Upper lobe of right lung (tissue), 1 donor: Measurements from ENCODE around the gene NSG1. TPM values are rescaled to one million over a fixed set of nuclear protein-coding genes. Genes with fewer than 3 reads are reported as not detected.

Source experiments
- ATAC-seq: fragments of 200-7000 bp; cut with Tn5 transposase; one replicate; pipeline ENCODE4 v1.9.1; 2020; ENCODE audit warnings: mild to moderate bottlenecking, moderate library complexity
- DNase-seq: peaks from one replicate; pipeline ENCODE4 v3.0.0-alpha.2; 2020
- H3K27ac ChIP-seq: fragments of 200-600 bp; one replicate; pipeline ENCODE4 v1.8.0; 2022
- H3K27me3 ChIP-seq: fragments of 200-600 bp; one replicate; pipeline ENCODE4 v1.8.0; 2022; ENCODE audit warnings: mild to moderate bottlenecking
- H3K36me3 ChIP-seq: fragments of 200-600 bp; one replicate; pipeline ENCODE4 v1.8.0; 2022
- H3K4me1 ChIP-seq: fragments of 200-600 bp; one replicate; pipeline ENCODE4 v1.8.0; 2022
- H3K4me3 ChIP-seq: fragments of 200-600 bp; one replicate; pipeline ENCODE4 v1.8.0; 2022; ENCODE audit warnings: mild to moderate bottlenecking
- H3K9me3 ChIP-seq: fragments of 200-600 bp; one replicate; pipeline ENCODE4 v1.8.0; 2022
- intact Hi-C: fragments of 100-400 bp; cut with DNase I; formaldehyde crosslinking; loops from one replicate; pipeline ENCODE4 v1.11.0; 2022
- total RNA-seq: library from RNA; stranded (reverse); fragmentation: NEBNext Ultra II Directional; extraction: Animal tissue kit (Norgen Biotek cat#: 25700); gene quantifications from one replicate; pipeline ENCODE4 v1.2.1, GENCODE V29; 2021
- TF ChIP-seq, protein P1 (sequence below): fragments of 200-600 bp; IDR thresholded peaks from one replicate; pipeline ENCODE4 v1.8.0; 2022; ENCODE audit warnings: antibody characterized with exemption
- donor health status: DM: no; HTN: yes; CAD: no; lungs with severe emphysema.

Gene NSG1
- total RNA-seq, 1 donor from 2014 or later: 1.5 TPM

GRCh38 chr4:4432341-4433125 lies 45.6 kb downstream of the NSG1 start:
- no peaks in the 10 kb centered on the region for H3K9me3 ChIP-seq
- H3K27ac ChIP-seq: no peak overlapping the region
- ATAC-seq (no peak), DNase-seq (no peak)
- H3K36me3 ChIP-seq: peaks cover 61% of the 10 kb centered on the region
- H3K27me3 ChIP-seq: no peaks in the 10 kb centered on the region
- TF ChIP-seq, protein P1, sequence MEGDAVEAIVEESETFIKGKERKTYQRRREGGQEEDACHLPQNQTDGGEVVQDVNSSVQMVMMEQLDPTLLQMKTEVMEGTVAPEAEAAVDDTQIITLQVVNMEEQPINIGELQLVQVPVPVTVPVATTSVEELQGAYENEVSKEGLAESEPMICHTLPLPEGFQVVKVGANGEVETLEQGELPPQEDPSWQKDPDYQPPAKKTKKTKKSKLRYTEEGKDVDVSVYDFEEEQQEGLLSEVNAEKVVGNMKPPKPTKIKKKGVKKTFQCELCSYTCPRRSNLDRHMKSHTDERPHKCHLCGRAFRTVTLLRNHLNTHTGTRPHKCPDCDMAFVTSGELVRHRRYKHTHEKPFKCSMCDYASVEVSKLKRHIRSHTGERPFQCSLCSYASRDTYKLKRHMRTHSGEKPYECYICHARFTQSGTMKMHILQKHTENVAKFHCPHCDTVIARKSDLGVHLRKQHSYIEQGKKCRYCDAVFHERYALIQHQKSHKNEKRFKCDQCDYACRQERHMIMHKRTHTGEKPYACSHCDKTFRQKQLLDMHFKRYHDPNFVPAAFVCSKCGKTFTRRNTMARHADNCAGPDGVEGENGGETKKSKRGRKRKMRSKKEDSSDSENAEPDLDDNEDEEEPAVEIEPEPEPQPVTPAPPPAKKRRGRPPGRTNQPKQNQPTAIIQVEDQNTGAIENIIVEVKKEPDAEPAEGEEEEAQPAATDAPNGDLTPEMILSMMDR: no peak
- H3K4me3 ChIP-seq: no peak overlapping the region
- H3K4me1 ChIP-seq: no peaks in the 10 kb centered on the region
- intact Hi-C loops: no loop called here

DNA sequence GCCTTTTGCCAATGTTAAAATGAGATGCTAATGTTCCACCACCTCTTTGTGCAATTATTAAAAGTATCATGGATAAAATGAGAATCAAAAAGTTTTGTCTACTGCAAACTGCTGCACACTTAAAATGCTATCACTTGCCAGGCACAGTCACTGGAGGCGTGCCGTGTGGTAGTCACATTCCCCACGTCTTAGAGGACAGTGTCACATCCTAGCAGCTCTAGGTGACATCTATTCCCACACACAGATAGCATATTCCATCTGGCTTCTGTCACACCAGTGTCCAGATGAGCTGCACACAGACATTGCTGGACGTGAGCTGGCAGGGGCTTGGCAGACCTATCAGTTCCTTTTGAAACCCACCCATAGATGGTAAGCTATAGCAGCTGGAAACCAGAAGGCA lies 47.0 kb downstream of the NSG1 start:
- Histone ChIP-seq H3K4me1 (no peaks in the 10 kb centered on the region), H3K9me3 (no peaks in the 10 kb centered on the region), H3K27me3 (no peaks in the 10 kb centered on the region), H3K4me3 (no peak overlapping the region), H3K36me3 (peaks cover 61% of the 10 kb centered on the region), H3K27ac (no peak overlapping the region)
- TF ChIP-seq, protein P1: no peak
- ATAC-seq (no peak), DNase-seq (no peak)
- intact Hi-C loops: no loop called here

- H3K4me1 ChIP-seq: no peaks in the 10 kb centered on the region
- H3K36me3 ChIP-seq: peaks cover 54% of the 10 kb centered on the region
- no peak overlapping the region for H3K27ac ChIP-seq
- H3K27me3 ChIP-seq: no peaks in the 10 kb centered on the region
- ATAC-seq (no peak), DNase-seq (no peak)
- TF ChIP-seq, protein P1: no peak
- H3K9me3 ChIP-seq: no peaks in the 10 kb centered on the region
- H3K4me3 ChIP-seq: no peak overlapping the region
- intact Hi-C loops: no loop called here
These were observed 49.4 kb downstream of the NSG1 start for GRCh38 chr4:4436244-4436823.

- no peak overlapping the region for H3K4me3 ChIP-seq
These were observed 51.0 kb downstream of the NSG1 start for GRCh38 chr4:4437798-4438470.

DNA sequence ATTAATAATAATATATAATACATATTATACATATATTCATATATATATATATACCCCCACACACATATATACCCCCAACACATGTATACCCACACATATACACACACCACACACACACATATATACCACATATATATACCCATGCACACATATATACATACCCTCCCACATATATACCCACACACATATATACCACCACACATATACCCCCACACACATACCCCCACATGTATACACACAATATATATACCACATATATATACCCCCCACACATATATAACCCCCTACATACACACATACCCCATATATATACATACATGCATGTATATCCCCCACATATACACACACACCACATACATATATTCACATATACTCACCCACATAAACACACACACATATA lies 52.0 kb downstream of the NSG1 start:
- H3K36me3 ChIP-seq: peaks cover 38% of the 10 kb centered on the region
- DNase-seq: no peak

More at GRCh38 chr4:4437798-4438470, 51.0 kb downstream of the NSG1 start:
- H3K4me1 ChIP-seq: no peaks in the 10 kb centered on the region
- TF ChIP-seq, protein P1: no peak
- peaks cover 46% of the 10 kb centered on the region for H3K36me3 ChIP-seq
- ATAC-seq (no peak), DNase-seq (no peak)
- H3K27me3 ChIP-seq: no peaks in the 10 kb centered on the region
- intact Hi-C loops: no loop called here
- no peaks in the 10 kb centered on the region for H3K9me3 ChIP-seq
- H3K27ac ChIP-seq: no peak overlapping the region

More for the DNA sequence above, 52.0 kb downstream of the NSG1 start:
- TF ChIP-seq, protein P1: no peak
- intact Hi-C loops: no loop called here
- no peaks in the 10 kb centered on the region for H3K27me3 ChIP-seq
- ATAC-seq: no peak
- no peak overlapping the region for H3K4me3 ChIP-seq
- no peak overlapping the region for H3K27ac ChIP-seq
- no peaks in the 10 kb centered on the region for H3K4me1 ChIP-seq
- no peaks in the 10 kb centered on the region for H3K9me3 ChIP-seq
